AG04450 (cell line): Measurements from ENCODE around the gene PRR20G. TPM values are rescaled to one million over a fixed set of nuclear protein-coding genes. Genes with fewer than 3 reads are reported as not detected.

Experiments used
- CTCF ChIA-PET: fragments of 300-600, 350-600 bp; formaldehyde crosslinking; extraction: SDS; loops from one replicate; lab custom pipeline; 2022; ENCODE audit warnings: antibody characterized with exemption, inconsistent platforms; lab: Charles Lee
- POLR2A ChIA-PET: fragments of 350-600 bp; formaldehyde crosslinking; extraction: SDS; loops from one replicate; lab custom pipeline; 2021; ENCODE audit warnings: antibody characterized with exemption, inconsistent platforms; lab: Yijun Ruan, JAX
- DNase-seq: peaks from one replicate; pipeline ENCODE4 v3.0.0-alpha.2; 2011; ENCODE audit warnings: low read depth, low spot score
- H3K27ac ChIP-seq: one replicate; pipeline ENCODE4 v1.5.1; 2012; ENCODE audit warnings: low read depth, low read length, control low read depth
- H3K27me3 ChIP-seq: one replicate; pipeline ENCODE4 v1.6.0; 2012; ENCODE audit warnings: low read length; ENCODE audit not compliant: control insufficient read depth, insufficient read depth
- H3K4me3 ChIP-seq: 2 replicates; pipeline ENCODE4 v1.5.1; 2011; ENCODE audit warnings: mild to moderate bottlenecking, low read depth, low read length, control low read depth
- H3K9me3 ChIP-seq: 2 replicates; pipeline ENCODE4 v1.5.1; 2012; ENCODE audit warnings: low read length; ENCODE audit not compliant: control insufficient read depth, insufficient read depth
- CTCF ChIP-seq: IDR thresholded peaks from 2 replicates; pipeline ENCODE4 v1.5.1; 2011; ENCODE audit warnings: low read depth, low read length, control low read depth, inconsistent platforms
- polyA plus RNA-seq: library from polyadenylated mRNA; depleted of rRNA; stranded (reverse); fragments of >200 nt; gene quantifications from 2 replicates; pipeline ENCODE4 v1.2.3, GENCODE V29; 2011

The PRR20G gene
- polyA plus RNA-seq, 1 experiment = not detected

- ChIA-PET CTCF (no interaction called here), POLR2A (no interaction called here)
- no peak for DNase-seq
- Histone ChIP-seq H3K27ac (no peak overlapping the region), H3K4me3 (no peak overlapping the region), H3K27me3 (no peaks in the 10 kb centered on the region), H3K9me3 (no peaks in the 10 kb centered on the region)
- TF ChIP-seq CTCF = no peak
Observed at GRCh38 chr3:127275287-127275781, 12.5 kb downstream of the PRR20G start.

GRCh38 chr3:127274200-127274760, 13.6 kb downstream of the PRR20G start:
- CTCF ChIA-PET = no interaction called here

GRCh38 chr3:127273206-127273605, 14.6 kb downstream of the PRR20G start:
- ChIA-PET CTCF (no interaction called here), POLR2A (no interaction called here)
- no peak for DNase-seq

More at GRCh38 chr3:127274200-127274760, 13.6 kb downstream of the PRR20G start:
- POLR2A ChIA-PET = no interaction called here
- no peaks in the 10 kb centered on the region for H3K9me3 ChIP-seq
- no peaks in the 10 kb centered on the region for H3K27me3 ChIP-seq
- H3K27ac ChIP-seq = no peak overlapping the region
- H3K4me3 ChIP-seq = no peak overlapping the region
- no peak for TF ChIP-seq CTCF
- DNase-seq = no peak

GRCh38 chr3:127266186-127266585, 21.7 kb downstream of the PRR20G start:
- TF ChIP-seq CTCF = no peak
- CTCF ChIA-PET = no interaction called here
- Histone ChIP-seq H3K4me3 (no peak overlapping the region), H3K27ac (no peak overlapping the region), H3K9me3 (no peaks in the 10 kb centered on the region), H3K27me3 (peaks cover 3% of the 10 kb centered on the region)
- POLR2A ChIA-PET = no interaction called here
- no peak for DNase-seq

More at GRCh38 chr3:127273206-127273605, 14.6 kb downstream of the PRR20G start:
- H3K27me3 ChIP-seq = no peaks in the 10 kb centered on the region
- H3K4me3 ChIP-seq = no peak overlapping the region
- TF ChIP-seq CTCF = no peak
- no peak overlapping the region for H3K27ac ChIP-seq
- H3K9me3 ChIP-seq = no peaks in the 10 kb centered on the region

GRCh38 chr3:127265581-127265981, 22.3 kb downstream of the PRR20G start:
- DNase-seq = no peak
- Histone ChIP-seq H3K27ac (no peak overlapping the region), H3K9me3 (no peaks in the 10 kb centered on the region), H3K4me3 (no peak overlapping the region), H3K27me3 (peaks cover 3% of the 10 kb centered on the region)
- no peak for TF ChIP-seq CTCF
- POLR2A ChIA-PET = no interaction called here
- CTCF ChIA-PET = no interaction called here
